NCI-H146 treated with DMSO at 0.1 percent for 48 hours (cell line): Measurements from ENCODE around the gene STYXL1.
"Not testable (repeated sequence)": the region's sequence is repeated elsewhere in the genome, so short reads cannot be mapped to it uniquely, and the experiment has no call there.

ENCODE experiments used
- DNase-seq: peaks from one replicate; lab custom pipeline; 2025; ENCODE audit not compliant: unreplicated experiment; lab: John Stamatoyannopoulos, UW

STYXL1 gene, protein sequence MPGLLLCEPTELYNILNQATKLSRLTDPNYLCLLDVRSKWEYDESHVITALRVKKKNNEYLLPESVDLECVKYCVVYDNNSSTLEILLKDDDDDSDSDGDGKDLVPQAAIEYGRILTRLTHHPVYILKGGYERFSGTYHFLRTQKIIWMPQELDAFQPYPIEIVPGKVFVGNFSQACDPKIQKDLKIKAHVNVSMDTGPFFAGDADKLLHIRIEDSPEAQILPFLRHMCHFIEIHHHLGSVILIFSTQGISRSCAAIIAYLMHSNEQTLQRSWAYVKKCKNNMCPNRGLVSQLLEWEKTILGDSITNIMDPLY

DNA sequence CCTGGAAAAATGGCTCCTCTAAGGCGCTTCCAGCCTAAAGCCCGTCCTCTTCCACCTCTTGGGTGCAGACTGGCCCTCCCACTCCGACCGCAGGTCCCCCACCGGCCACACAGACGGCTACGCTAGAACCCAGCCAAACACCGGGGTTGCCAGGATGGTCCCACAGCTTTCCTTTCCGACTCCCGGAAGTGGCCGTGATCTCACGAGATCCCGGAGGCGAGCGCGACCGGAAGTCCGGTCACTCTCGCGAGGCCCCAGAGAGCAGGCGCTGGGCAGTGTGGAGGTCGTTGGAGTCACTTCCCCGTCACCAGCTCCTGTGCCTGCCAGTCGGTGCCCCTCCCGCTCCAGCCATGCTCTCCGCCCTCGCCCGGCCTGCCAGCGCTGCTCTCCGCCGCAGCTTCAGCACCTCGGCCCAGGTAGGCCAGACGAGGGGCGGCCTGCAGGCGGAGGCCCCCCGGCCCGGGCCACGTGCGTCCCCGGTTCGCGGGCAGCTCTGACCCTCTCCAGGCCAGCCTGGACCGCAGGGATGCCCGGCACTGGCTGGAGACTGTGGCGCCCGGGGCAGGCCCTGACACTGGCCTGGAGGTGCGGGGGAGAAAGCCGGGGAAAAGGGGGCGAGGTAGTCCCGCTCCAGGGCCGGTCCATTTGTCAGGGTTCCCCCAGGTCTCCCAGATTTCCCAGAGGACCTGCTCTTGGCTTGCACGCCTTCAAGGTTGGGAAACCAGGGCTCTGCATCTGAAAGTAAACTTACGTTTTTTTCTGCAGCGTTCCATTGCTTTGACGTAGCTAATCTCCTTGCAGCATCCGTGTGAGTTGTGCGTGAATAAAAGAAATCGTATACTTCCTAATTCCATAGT, at the start of gene STYXL1, which contains the start of gene MDH2:
STYXL1 (minus strand) TSS at position 190 of the 857 bp plus-strand sequence. CDS start 17,477 bp downstream, outside the sequence.
MDH2 (plus strand) TSS at position 296 of the 857 bp plus-strand sequence; CDS start at position 351, 55 bp downstream.
- peak; percentile 84 for DNase-seq

DNA sequence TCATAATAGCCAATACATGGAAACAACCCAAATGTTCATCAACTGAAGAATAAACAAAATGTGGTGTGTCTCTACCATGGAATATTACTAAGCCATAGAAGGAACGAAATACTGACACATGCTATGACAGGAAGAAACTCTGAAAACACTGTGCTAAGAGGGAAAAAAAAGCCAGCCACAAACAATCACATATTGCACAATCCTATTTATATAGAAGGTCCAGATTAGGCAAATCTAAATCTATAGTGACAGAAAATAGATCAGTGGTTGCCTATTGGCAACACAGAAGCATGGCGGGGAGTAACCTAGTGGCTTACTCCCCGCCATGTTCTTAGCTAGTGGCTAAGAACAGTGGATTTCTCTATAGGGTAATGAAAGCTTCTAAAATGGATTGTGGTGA, 48.1 kb upstream of the STYXL1 start:
- no peak for DNase-seq

DNA sequence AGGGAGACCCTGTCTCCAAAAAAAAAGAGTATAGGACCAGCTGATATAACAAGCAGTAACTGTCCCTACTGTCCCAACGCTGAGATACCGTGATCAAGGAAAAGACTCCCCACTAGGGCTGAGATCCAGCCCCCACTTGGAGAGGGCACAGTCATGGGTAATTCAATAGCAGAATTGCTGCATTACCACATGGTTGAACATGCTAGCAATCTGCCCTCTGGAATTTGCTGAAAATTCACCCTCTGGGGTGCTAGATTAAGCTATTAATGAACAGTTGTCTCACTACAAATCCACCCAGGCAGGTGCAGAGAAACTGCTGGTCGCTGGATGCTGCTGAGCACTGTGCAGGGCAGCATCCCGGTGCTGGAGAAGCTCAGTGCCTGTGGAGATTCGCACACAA, 46.5 kb upstream of the STYXL1 start:
- not testable (repeated sequence) for DNase-seq

DNA sequence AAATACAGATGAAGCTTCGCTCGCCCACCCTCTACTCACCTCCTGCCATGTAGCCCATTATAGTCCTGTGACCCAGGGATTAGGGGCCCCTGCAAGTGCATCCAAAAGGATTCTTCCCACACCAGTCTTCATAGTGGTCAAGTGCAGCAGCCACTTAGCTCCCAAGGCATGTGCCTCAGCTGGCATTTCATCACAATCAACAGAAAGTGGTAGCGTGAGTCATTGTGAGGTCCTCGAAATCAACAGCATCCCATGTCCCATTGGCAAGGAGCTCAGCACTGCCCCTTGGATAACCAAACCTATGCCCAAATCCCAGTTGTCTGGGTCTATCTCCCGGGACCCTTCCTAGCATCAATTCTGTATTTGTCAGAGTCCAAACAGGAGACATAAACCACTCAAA, 45.7 kb upstream of the STYXL1 start:
- DNase-seq, result not testable (repeated sequence)

DNA sequence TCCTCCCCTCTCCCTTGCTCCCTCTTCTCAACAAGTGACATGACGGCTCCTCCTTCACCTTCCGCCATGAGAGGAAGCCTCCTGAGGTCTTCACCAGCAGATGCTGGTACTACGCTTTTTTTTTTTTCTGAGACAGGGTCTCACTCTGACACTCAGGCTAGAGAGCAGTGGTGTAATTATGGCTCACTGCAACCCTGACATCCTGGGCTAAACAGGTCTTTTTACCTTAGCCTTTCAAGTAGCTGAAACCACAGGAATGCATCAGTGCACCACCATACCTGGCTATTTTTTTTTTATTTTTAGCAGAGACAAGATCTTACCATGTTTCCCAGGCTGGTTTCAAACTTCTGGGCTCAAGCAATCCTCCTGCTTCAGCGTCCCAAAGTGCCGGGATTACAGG, 43.7 kb upstream of the STYXL1 start:
- DNase-seq, result no peak

DNA sequence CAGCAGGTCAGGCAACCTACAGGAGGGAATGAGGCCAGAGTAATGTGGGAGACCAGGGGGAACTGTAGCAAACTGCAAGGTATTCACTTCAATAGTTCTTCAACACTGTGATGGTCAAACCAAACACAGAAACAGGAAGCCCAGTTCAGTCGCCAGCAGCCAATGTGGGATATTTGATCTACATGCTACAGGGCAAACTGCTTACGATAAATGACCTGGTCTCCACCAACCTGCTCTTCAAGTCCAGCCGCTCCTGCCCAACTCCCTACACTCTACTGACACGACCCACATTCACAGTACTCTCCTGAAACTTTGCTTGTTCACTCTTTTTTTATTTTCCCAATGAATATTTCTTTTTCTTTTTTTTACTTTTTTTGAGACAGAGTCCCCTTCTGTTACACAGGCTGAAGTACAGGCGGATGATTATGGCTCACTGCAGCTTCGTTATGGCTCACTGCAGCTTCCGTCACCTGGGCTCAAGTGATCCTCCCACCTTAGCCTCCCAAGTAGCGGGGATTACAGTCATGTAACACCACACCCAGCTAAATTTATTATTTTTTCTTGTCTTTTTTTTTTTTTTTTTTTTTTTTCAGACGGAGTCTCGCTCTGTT, 42.2 kb upstream of the STYXL1 start:
- DNase-seq, result no peak

DNA sequence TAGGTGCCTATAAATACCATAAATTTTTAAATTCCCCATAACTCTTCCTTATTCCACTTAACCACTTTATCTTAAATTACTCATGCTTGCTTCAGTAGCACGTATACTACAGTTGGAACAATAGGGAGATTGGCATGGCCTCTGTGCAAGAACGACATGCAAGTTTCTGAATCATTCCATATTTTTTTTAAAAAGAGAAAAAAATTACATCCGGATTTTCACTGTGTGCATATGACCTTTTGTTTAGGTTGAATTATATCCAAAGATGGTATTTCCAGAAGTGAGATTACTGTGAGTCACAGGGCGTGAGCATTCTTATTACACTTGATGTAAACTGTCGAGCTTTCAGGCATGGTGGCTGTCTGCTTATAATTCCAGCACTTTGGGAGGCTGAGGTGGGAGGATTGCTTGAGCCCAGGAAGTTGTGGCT, 39.6 kb upstream of the STYXL1 start:
- DNase-seq, result not testable (repeated sequence)

DNA sequence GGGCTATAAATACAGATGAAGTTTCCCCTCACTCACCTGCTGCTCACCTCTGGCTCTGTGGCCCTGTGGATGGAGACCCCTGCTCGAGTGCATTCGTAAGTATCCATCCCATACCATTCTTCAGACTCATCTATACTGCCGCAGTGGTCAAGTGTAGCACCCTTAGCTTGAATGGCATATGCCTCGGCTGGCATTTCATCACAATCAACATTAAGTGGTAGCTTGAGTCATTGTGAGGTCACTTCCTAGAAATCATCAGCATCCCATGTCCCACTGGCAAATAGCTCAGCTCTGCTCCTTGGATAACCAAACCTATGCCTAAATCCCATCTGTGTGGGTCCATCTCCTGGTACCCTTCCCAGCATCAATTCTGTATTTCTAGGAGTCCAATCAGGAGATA, 38.3 kb upstream of the STYXL1 start:
- DNase-seq, result no peak

DNA sequence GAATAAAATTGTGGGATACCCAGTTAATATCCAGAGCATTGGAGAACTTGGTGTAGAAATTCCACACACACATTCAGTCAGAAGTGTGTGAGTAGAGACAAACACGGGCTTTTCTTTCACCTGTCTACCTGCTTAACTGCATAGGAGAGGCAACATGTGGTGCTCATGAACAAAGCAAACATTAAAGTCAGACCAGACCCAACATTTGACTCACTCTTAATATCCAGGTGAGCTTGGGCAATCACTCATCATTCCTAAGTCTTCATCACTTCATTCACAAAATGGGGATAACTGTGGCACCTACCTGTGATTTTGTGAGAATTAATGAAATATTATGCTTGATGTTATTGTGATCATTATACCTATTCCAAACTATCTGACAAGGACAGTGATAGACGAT, 36.3 kb upstream of the STYXL1 start:
- not testable (repeated sequence) for DNase-seq

DNA sequence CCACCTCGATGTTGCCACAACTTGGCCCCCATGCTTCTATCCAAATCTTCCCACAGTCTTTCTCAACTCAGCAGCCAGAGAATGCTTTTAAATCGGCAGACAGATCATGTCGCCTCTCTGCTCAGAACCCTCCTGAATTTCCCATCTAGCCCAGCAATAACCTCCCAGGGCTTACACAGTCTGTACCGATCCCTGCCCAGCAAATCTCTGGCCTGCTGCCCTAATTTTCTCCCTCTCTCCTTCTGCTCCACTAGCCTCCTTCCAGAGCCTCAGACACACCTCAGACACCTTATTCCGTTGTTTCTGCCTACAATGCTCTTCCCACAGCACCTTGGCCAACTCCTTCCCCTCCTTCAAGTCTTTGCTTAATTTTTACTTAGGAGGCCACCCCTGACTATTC, 32.4 kb upstream of the STYXL1 start:
- DNase-seq, result no peak

DNA sequence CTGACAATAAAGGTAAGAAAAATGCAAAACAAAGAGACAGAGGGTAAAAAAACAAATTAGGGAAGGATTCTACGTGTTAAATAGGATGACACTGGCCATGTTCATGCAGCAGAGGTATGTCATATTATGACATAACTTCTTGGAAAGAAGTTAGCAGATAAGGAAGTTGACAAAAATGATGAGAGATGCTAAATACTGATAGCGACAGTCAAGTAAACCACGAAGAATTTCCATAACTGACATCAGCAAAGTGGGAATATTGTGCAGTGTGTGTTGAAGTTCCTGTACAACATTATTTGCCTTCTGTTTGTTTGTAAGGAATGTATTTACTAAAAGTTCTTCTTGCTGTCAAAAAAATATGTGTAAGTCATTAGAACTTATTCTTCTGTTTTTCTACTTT, 29.6 kb upstream of the STYXL1 start:
- no peak for DNase-seq

DNA sequence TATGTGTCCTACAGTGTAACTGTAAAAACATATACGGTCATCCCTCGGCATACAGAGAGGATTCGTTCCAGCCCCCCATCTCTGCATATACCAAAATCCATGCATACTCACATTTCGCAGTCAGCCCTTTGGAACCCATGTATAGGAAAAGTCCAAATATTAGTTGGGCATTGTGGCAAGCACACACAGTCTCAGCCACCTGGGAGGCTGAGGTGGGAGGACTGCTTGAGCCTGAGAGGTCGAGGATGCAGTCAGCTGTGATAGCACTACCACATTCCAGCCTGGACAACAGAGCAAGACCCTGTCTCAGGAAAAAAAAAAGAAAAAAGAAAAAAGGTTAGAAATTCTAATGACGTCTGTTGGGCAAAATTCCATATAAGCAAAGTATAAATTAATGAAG, 29.2 kb upstream of the STYXL1 start:
- DNase-seq, result no peak

DNA sequence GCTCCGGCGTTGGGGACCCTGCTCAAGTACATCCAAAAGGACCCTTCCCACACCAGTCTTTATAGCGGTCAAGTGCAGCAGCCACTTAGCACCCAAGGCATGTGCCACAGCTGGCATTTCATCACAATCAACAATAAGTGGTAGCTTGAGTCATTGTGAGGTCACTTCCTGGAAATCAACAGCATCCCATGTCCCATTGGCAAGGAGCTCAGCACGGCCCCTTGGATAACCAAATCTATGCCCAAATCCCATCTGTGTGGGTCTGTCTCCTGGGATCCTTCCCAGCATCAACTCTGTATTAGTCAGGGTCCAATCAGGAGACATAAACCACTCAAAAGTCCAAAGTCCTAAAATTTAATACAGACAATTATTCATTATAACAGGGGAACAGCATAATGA, 27.2 kb upstream of the STYXL1 start:
- no peak for DNase-seq

DNA sequence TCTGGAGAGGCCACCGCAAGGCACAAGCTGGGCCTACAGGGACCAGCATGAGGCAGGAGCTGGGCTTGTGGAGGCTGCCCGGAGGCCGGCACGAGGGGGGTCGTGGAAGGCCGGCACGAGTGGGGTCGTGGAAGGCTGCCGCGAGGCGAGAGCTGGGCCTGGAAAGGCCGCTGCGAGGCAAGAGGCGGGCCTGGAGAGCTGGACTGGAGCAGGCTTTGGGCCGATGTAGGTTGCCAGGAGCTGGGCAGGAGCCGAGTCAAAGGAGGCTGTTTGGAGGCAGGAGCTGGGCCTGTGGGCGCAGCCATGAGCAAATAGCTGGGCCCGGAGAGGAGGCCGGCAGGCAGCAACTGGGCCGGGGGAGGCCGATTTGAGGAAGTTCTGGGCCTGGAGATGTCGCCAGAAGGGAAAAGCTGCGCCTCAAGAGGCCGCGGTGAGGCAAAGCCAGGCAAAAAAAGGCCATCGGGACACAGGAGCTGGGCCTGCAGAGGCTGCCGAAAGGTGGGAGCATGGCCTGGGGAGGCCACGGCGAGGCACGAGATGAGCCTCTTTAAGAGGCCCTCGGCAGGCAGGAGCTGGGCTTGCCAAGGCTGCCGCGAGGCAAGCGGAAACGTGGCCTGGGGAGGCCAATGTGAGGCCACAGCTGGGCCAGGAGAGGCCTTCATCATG, 26.6 kb upstream of the STYXL1 start:
- DNase-seq, result no peak

DNA sequence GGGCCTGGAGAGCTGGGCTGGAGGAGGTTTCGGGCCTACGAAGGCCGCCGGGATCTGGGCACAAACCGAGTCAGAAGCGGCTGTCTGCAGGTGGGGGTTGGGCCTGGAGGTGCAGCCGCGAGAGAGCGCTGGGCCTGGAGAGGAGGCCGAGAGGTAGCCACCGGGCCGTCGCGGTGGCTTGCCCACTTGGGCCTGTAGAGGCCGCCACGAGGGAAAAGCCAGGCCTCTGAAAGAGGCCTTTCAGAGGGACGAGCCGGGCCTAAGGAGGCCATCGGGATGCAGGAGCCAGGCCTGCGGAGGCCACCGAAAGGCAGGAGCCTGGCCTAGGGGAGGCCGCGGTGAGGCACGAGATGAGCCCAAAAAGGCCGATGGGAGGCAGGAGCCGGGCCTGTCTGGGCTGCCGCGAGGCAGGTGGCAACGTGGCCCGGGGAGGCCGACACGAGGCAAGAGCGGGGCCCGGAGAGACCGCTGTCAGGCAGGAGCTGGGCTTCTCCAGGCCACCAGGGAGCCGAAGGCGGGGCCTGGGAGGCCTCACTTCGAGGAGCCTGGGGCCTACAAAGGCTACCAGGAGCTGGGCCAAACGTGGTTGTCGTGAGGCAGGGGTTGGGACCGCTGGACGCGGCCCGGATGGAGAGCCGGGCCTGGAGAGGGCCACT, 25.7 kb upstream of the STYXL1 start:
- DNase-seq, result no peak

DNA sequence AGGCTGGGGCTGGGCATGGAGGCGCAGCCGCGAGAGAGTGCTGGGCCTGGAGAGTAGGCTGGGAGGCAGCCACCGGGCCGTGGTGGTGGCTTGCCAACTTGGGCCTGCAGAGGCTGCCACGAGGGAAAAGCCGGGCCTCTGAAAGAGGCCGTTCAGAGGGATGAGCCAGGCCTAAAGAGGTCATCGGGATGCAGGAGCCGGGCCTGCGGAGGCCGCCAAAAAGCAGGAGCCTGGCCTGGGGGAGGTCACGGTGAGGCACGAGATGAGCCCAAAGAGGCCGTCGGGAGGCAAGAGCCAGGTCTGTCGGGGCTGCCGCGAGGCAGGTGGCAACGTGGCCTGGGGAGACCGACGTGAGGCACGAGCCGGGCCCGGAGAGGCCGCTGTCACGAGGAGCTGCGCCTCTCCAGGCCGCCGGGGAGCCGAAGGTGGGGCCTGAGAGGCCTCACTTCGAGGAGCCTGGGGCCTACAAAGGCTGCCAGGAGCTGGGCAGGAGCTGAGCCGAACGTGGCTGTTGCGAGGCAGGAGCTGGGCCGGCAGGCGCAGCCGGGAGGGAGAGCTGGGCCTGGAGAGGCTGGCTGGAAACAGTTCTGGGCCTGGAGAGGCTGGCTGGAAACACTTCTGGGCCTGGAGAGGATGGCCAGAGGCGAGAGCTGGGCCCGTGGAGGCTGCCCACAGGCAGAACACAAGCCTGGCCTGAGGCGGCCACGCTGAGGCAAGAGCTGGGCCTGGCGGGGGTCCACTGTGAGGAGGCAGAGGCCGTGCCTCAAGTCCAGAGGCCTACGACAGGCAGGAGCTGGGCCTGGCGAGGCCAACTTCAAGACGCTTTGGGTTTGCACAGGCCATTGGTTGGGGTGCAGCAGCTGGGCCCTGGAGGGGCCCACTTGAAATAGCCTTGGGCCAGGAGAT, 24.7 kb upstream of the STYXL1 start:
- no peak for DNase-seq

DNA sequence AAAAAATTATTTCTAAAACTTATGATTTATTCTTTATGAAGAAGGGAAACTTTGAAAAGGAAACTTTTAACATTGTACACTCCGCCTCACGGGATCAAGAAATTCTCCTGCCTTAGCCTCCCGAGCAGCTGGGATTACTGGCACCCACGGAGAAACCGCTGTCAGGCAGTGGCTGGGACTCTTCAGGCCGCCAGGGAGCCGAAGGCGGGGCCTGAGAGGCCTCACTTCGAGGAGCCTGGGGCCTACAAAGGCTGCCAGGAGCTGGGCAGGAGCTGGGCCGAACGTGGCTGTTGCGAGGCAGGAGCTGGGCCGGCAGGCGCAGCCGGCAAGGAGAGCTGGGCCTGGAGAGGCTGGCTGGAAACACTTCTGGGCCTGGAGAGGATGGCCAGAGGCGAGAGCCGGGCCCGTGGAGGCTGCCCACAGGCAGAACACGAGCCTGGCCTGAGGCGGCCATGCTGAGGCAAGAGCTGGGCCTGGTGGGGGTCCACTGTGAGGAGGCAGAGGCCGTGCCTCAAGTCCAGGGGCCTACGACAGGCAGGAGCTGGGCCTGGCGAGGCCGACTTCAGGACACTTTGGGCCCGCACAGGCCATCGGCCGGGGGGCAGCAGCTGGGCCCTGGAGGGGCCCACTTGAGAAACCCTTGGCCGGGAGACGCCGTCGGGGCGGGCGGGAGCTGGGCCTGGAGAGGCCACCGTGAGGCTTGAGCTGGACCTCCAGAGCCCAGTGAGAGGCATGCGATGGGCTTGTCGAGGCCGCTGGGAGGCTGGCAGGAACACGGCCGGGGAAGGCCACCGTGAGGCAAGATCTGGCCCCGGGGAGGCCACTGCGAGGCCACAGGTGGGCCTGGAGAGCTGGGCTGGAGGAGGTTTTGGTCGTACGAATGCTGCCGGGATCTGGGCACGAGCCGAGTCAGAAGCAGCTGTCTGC, 23.8 kb upstream of the STYXL1 start:
- no peak for DNase-seq

DNA sequence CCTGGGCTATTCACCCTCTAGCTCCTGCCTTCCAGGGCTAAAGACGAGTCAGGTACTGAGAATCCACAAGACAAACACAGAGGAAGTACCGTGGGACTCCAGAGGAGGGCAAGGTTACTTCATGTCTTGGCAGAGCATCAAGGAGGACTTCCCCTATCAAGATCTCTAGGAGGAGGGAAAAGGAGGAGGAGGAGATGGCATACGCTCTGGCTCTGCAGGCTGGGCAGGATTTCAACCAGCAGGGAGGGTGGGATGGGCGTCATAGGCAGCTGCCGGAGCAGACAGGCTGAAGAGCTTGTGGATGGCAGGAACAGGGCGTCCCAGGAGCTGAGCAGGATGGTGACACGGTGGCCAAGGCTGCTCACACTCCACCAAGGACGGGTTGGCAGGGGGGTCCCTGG, 21.4 kb upstream of the STYXL1 start:
- no peak for DNase-seq
